GM23338 (cell line): ENCODE data around the gene RP2. TPM values are rescaled to one million over a fixed set of nuclear protein-coding genes. Genes with fewer than 3 reads are reported as not detected.

Source experiments
- ATAC-seq: fragments of 200-7000 bp; cut with Tn5 transposase; 3 replicates; pipeline ENCODE4 v1.9.1; 2020
- DNase-seq: peaks from one replicate; pipeline ENCODE4 v3.0.0-alpha.2; 2015; ENCODE audit warnings: low spot score
- H2AFZ ChIP-seq: fragments of 200-600 bp; sonication (generic); 2 replicates; pipeline ENCODE4 v1.8.0; 2016; ENCODE audit warnings: antibody characterized with exemption, mild to moderate bottlenecking, moderate library complexity
- H3F3A ChIP-seq: fragments of 200-600 bp; sonication (generic); replicated peaks from 2 replicates; pipeline ENCODE4 v1.8.0; 2017; ENCODE audit warnings: antibody characterized with exemption, mixed run types, low read depth
- H3K27ac ChIP-seq: fragments of 200-600 bp; sonication (generic); 2 replicates; pipeline ENCODE4 v1.6.1; 2016; ENCODE audit warnings: low read depth
- H3K27me3 ChIP-seq: fragments of 200-600 bp; sonication (generic); 2 replicates; pipeline ENCODE4 v1.8.0; 2016; ENCODE audit warnings: mild to moderate bottlenecking, mixed run types, moderate library complexity; ENCODE audit not compliant: insufficient read depth
- H3K36me3 ChIP-seq: fragments of 200-600 bp; sonication (generic); 2 replicates; pipeline ENCODE4 v1.8.0; 2016; ENCODE audit warnings: mild to moderate bottlenecking; ENCODE audit not compliant: insufficient read depth
- H3K4me1 ChIP-seq: fragments of 200-600 bp; sonication (generic); 2 replicates; pipeline ENCODE4 v1.8.0; 2016; ENCODE audit warnings: mild to moderate bottlenecking, moderate library complexity; ENCODE audit not compliant: insufficient read depth
- H3K4me2 ChIP-seq: fragments of 200-600 bp; sonication (generic); 2 replicates; pipeline ENCODE4 v1.7.1; 2017; ENCODE audit warnings: mixed run types
- H3K4me3 ChIP-seq: fragments of 200-600 bp; sonication (generic); 2 replicates; pipeline ENCODE4 v1.6.1; 2016; ENCODE audit warnings: mixed run types
- H3K79me2 ChIP-seq: fragments of 200-600 bp; sonication (generic); replicated peaks from 2 replicates; pipeline ENCODE4 v1.8.0; 2017; ENCODE audit warnings: mild to moderate bottlenecking; ENCODE audit not compliant: insufficient read depth
- H3K9me2 ChIP-seq: fragments of 200-600 bp; sonication (generic); 2 replicates; pipeline ENCODE4 v1.8.0; 2017; ENCODE audit not compliant: insufficient read depth
- H4K20me1 ChIP-seq: fragments of 200-600 bp; sonication (generic); replicated peaks from 2 replicates; pipeline ENCODE4 v1.8.0; 2017; ENCODE audit warnings: mild to moderate bottlenecking; ENCODE audit not compliant: insufficient read depth
- H3K27ac Mint-ChIP-seq: 2 replicates; pipeline ENCODE4 v1.8.0; 2020; ENCODE audit warnings: inconsistent platforms, mild to moderate bottlenecking, moderate library complexity, mixed read lengths
- H3K27me3 Mint-ChIP-seq: 3 replicates; pipeline ENCODE4 v1.8.0; 2022; ENCODE audit warnings: low read depth, mild to moderate bottlenecking, moderate library complexity, mixed read lengths, inconsistent platforms; ENCODE audit not compliant: insufficient read depth, poor library complexity
- H3K36me3 Mint-ChIP-seq: 3 replicates; pipeline ENCODE4 v1.8.0; 2021; ENCODE audit warnings: low read depth, mild to moderate bottlenecking, inconsistent platforms, moderate library complexity, mixed read lengths
- H3K4me1 Mint-ChIP-seq: 3 replicates; pipeline ENCODE4 v1.8.0; 2020; ENCODE audit warnings: mild to moderate bottlenecking, inconsistent platforms, mixed read lengths
- H3K4me3 Mint-ChIP-seq: 3 replicates; pipeline ENCODE4 v1.8.0; 2021; ENCODE audit warnings: moderate library complexity, mild to moderate bottlenecking, inconsistent platforms, mixed read lengths
- H3K9me3 Mint-ChIP-seq: 3 replicates; pipeline ENCODE4 v1.8.0; 2020; ENCODE audit warnings: moderate library complexity, mild to moderate bottlenecking, inconsistent platforms, mixed read lengths
- CREB1 ChIP-seq: fragments of 250-450 bp; sonication (Bioruptor Pico); IDR thresholded peaks from 2 replicates; pipeline ENCODE4 v1.5.0; 2020; ENCODE audit warnings: low read depth, mild to moderate bottlenecking, moderate library complexity
- CTCF ChIP-seq, 2 experiments: fragments of 200-600 bp in 1 of 2; sonication (generic) in 1 of 2; conservative IDR thresholded peaks; 2 replicates each; pipeline versions ENCODE4 v1.5.1 to v1.6.1; 2016 to 2017; ENCODE audit warnings: antibody characterized with exemption in 2 of 2, low read depth in 2 of 2, mild to moderate bottlenecking in 2 of 2, moderate library complexity in 1 of 2
- EZH2 ChIP-seq: fragments of 200-600 bp; sonication (generic); IDR thresholded peaks from one replicate; pipeline ENCODE4 v1.8.0; 2017; ENCODE audit warnings: antibody characterized with exemption, mild to moderate bottlenecking, low read depth; ENCODE audit not compliant: unreplicated experiment
- POLR2AphosphoS5 ChIP-seq: IDR thresholded peaks from 2 replicates; pipeline ENCODE4 v1.6.1; 2016; ENCODE audit warnings: antibody characterized with exemption, low read depth
- STAT1 ChIP-seq: IDR thresholded peaks from one replicate; pipeline ENCODE4 v1.6.1; 2016; ENCODE audit warnings: antibody characterized with exemption; ENCODE audit not compliant: unreplicated experiment
- ZNF331 ChIP-seq: fragments of 250-450 bp; sonication (Bioruptor Pico); IDR thresholded peaks from 2 replicates; pipeline ENCODE4 v1.5.0; 2020; ENCODE audit warnings: low read depth, mild to moderate bottlenecking, moderate library complexity
- polyA plus RNA-seq: library from polyadenylated mRNA; unstranded; fragments of >200 nt; fragmentation: Nextera tagmentation; extraction: Ambion mirVana; gene quantifications from 2 replicates; pipeline ENCODE4 v1.2.1, GENCODE V29; 2016
- total RNA-seq: library from RNA; depleted of rRNA; stranded (reverse); fragments of >200 nt; shearing (Covaris generic); gene quantifications from 2 replicates; pipeline ENCODE4 v1.2.3, GENCODE V29; 2014
- TF ChIP-seq, protein P1 (sequence below): fragments of 250-450 bp; sonication (Bioruptor Pico); IDR thresholded peaks from 2 replicates; pipeline ENCODE4 v1.5.0; 2020; ENCODE audit warnings: mild to moderate bottlenecking, moderate library complexity

The RP2 gene
- total and polyA plus RNA-seq, 2 experiments from 2014 or later: 4.5 to 12.1 TPM

DNA sequence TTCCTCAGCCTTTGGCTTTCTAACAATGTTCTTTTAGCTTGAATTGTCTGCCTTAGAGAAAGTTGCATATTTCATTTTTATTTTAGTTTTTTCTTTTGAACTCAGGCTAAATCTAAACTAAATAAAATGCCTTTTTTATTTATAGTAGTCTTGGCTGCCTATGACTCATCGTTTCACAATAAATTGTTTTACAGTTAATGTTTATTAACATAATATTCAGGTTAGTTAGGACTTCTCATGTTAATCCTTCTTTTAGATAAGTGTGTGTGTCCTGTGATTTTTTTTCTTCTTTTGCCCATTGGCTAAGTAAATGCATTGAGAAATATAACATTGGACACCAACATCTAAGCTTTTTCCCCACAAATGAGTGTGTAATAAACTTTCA, 1.6 kb downstream of the RP2 start (continued):
- TF ChIP-seq, protein P1, sequence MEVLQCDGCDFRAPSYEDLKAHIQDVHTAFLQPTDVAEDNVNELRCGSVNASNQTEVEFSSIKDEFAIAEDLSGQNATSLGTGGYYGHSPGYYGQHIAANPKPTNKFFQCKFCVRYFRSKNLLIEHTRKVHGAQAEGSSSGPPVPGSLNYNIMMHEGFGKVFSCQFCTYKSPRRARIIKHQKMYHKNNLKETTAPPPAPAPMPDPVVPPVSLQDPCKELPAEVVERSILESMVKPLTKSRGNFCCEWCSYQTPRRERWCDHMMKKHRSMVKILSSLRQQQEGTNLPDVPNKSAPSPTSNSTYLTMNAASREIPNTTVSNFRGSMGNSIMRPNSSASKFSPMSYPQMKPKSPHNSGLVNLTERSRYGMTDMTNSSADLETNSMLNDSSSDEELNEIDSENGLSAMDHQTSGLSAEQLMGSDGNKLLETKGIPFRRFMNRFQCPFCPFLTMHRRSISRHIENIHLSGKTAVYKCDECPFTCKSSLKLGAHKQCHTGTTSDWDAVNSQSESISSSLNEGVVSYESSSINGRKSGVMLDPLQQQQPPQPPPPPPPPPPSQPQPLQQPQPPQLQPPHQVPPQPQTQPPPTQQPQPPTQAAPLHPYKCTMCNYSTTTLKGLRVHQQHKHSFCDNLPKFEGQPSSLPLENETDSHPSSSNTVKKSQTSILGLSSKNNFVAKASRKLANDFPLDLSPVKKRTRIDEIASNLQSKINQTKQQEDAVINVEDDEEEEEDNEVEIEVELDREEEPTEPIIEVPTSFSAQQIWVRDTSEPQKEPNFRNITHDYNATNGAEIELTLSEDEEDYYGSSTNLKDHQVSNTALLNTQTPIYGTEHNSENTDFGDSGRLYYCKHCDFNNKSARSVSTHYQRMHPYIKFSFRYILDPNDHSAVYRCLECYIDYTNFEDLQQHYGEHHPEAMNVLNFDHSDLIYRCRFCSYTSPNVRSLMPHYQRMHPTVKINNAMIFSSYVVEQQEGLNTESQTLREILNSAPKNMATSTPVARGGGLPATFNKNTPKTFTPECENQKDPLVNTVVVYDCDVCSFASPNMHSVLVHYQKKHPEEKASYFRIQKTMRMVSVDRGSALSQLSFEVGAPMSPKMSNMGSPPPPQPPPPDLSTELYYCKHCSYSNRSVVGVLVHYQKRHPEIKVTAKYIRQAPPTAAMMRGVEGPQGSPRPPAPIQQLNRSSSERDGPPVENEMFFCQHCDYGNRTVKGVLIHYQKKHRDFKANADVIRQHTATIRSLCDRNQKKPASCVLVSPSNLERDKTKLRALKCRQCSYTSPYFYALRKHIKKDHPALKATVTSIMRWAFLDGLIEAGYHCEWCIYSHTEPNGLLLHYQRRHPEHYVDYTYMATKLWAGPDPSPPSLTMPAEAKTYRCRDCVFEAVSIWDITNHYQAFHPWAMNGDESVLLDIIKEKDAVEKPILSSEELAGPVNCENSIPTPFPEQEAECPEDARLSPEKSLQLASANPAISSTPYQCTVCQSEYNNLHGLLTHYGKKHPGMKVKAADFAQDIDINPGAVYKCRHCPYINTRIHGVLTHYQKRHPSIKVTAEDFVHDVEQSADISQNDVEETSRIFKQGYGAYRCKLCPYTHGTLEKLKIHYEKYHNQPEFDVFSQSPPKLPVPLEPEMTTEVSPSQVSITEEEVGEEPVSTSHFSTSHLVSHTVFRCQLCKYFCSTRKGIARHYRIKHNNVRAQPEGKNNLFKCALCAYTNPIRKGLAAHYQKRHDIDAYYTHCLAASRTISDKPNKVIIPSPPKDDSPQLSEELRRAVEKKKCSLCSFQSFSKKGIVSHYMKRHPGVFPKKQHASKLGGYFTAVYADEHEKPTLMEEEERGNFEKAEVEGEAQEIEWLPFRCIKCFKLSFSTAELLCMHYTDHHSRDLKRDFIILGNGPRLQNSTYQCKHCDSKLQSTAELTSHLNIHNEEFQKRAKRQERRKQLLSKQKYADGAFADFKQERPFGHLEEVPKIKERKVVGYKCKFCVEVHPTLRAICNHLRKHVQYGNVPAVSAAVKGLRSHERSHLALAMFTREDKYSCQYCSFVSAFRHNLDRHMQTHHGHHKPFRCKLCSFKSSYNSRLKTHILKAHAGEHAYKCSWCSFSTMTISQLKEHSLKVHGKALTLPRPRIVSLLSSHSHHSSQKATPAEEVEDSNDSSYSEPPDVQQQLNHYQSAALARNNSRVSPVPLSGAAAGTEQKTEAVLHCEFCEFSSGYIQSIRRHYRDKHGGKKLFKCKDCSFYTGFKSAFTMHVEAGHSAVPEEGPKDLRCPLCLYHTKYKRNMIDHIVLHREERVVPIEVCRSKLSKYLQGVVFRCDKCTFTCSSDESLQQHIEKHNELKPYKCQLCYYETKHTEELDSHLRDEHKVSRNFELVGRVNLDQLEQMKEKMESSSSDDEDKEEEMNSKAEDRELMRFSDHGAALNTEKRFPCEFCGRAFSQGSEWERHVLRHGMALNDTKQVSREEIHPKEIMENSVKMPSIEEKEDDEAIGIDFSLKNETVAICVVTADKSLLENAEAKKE (CRISPR knock-in tag): no peak

DNA sequence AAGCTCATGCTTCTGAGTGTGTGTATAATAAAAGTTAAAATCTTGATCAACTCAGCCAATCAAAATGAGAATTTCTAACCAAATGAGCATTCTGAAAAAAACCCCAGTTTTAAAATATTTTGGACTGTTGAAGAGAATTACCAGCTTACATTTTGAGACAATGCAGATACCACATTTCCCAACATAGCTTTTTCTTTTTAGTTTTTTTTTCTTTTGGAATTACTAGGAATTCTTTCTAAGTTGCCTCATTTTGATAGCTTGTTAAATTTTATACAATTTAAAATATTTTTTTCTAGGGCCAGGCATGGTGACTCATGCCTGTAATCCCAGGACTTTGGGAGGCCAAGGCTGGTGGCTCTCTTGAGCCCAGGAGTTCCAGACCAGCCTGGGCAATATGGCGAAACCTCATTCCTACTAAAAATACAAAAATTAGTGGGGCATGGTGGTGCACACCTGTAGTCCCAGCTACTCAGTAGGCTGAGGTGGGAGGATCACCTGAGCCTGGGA, 2.2 kb downstream of the RP2 start:
- ATAC-seq (no peak), DNase-seq (no peak)
- no peaks in the 10 kb centered on the region for H3K27me3 ChIP-seq
- H4K20me1 ChIP-seq: no peaks in the 10 kb centered on the region
- H3K79me2 ChIP-seq: peaks cover 39% of the 10 kb centered on the region
- Mint-ChIP-seq H3K9me3 (no peaks in the 10 kb centered on the region), H3K36me3 (no peaks in the 10 kb centered on the region; the same call in 2 of the 3 replicates), H3K4me3 (no peak overlapping the region), H3K27me3 (peaks cover 3% of the 10 kb centered on the region), H3K27ac (no peak overlapping the region), H3K4me1 (no peaks in the 10 kb centered on the region; the same call in 2 of the 3 replicates)
- no peaks in the 10 kb centered on the region for H3K36me3 ChIP-seq
- peaks cover 7% of the 10 kb centered on the region; the same call in 1 of the 2 replicates for H3K4me1 ChIP-seq
- no peak overlapping the region for H2AFZ ChIP-seq
- no peaks in the 10 kb centered on the region for H3F3A ChIP-seq
- peak overlapping the region; percentile 78; the same call in 1 of the 2 replicates for H3K4me3 ChIP-seq
- no peaks in the 10 kb centered on the region for H3K9me2 ChIP-seq
- peak overlapping the region; percentile 79; the same call in 1 of the 2 replicates for H3K4me2 ChIP-seq
- H3K27ac ChIP-seq: no peak overlapping the region
- TF ChIP-seq, protein P1 (CRISPR knock-in tag): no peak
- TF ChIP-seq ZNF331 (CRISPR knock-in tag): no peak
- no peak for TF ChIP-seq CREB1 (CRISPR knock-in tag)
- no peak for TF ChIP-seq STAT1
- no peak for TF ChIP-seq EZH2
- TF ChIP-seq POLR2AphosphoS5: no peak
- TF ChIP-seq CTCF (conservative IDR thresholded peaks at IDR 0.05; ENCODE audit: low read depth in 2 of 2): no peak
